SK-N-SH (cell line): ENCODE data around the gene SMCHD1. TPM values are rescaled to one million over a fixed set of nuclear protein-coding genes. Genes with fewer than 3 reads are reported as not detected.
"Not testable (repeated sequence)": the region's sequence is repeated elsewhere in the genome, so short reads cannot be mapped to it uniquely, and the experiment has no call there.

Source experiments
- CTCF ChIA-PET: fragments of 300-600, 350-600 bp; formaldehyde crosslinking; extraction: SDS; loops from one replicate; lab custom pipeline; 2021; lab: Yijun Ruan, JAX
- POLR2A ChIA-PET: fragments of 350-600 bp; sonication (Branson Sonifier 250); formaldehyde crosslinking; extraction: SDS; loops from one replicate; lab custom pipeline; 2020; ENCODE audit warnings: antibody characterized with exemption, inconsistent platforms; lab: Yijun Ruan, JAX
- DNase-seq: peaks from one replicate; pipeline ENCODE4 v3.0.0; 2012
- H2AFZ ChIP-seq: fragments of 200-600 bp; sonication (generic); 2 replicates; pipeline ENCODE4 v1.8.1; 2016; ENCODE audit warnings: antibody characterized with exemption, mild to moderate bottlenecking, low read depth
- H3F3A ChIP-seq: fragments of 200-600 bp; sonication (generic); replicated peaks from 2 replicates; pipeline ENCODE3; 2016; ENCODE audit warnings: antibody characterized with exemption, mild to moderate bottlenecking; ENCODE audit not compliant: insufficient read depth
- H3K27ac ChIP-seq, 2 experiments: fragments of 200-500 bp in 1 of 2; fragments of 200-600 bp in 1 of 2; sonication (Bioruptor generic) in 1 of 2; sonication (generic), shearing (Covaris generic) in 1 of 2; 2 replicates each; pipeline versions ENCODE4 v1.5.1 to v1.6.1; 2014 to 2016; ENCODE audit warnings: low read depth in 2 of 2, inconsistent platforms in 1 of 2, low read length in 1 of 2, mild to moderate bottlenecking in 1 of 2, mixed read lengths in 1 of 2
- H3K27me3 ChIP-seq: fragments of 200-600 bp; sonication (generic), shearing (Covaris generic); 2 replicates; pipeline ENCODE4 v1.6.1; 2016; ENCODE audit warnings: mixed run types; ENCODE audit not compliant: insufficient read depth
- H3K36me3 ChIP-seq, 2 experiments: fragments of 200-500 bp in 1 of 2; fragments of 200-600 bp in 1 of 2; sonication (Bioruptor generic) in 1 of 2; sonication (generic) in 1 of 2; replicated peaks in 1 of 2; 2 replicates each; pipeline versions ENCODE3 to v1.5.1; 2014 to 2016; ENCODE audit warnings: low read length in 1 of 2, mild to moderate bottlenecking in 1 of 2; ENCODE audit not compliant: insufficient read depth in 2 of 2, control insufficient read depth in 1 of 2
- H3K4me1 ChIP-seq, 2 experiments: fragments of 200-500 bp in 1 of 2; fragments of 200-600 bp in 1 of 2; sonication (Bioruptor generic) in 1 of 2; sonication (generic), shearing (Covaris generic) in 1 of 2; 2 replicates each; pipeline versions ENCODE4 v1.5.1 to v1.6.1; 2014 to 2016; ENCODE audit warnings: low read depth in 1 of 2, low read length in 1 of 2, mixed run types in 1 of 2; ENCODE audit not compliant: insufficient read depth in 2 of 2, control insufficient read depth in 1 of 2
- H3K4me2 ChIP-seq: fragments of 200-600 bp; sonication (generic), shearing (Covaris generic); 2 replicates; pipeline ENCODE4 v1.6.1; 2017; ENCODE audit warnings: mixed run types
- H3K4me3 ChIP-seq, 2 experiments: fragments of 200-500 bp in 1 of 2; fragments of 200-600 bp in 1 of 2; sonication (Bioruptor generic) in 1 of 2; sonication (generic), shearing (Covaris generic) in 1 of 2; 2 replicates each; pipeline versions ENCODE4 v1.5.1 to v1.8.1; 2014 to 2016; ENCODE audit warnings: low read depth in 2 of 2, inconsistent platforms in 1 of 2, low read length in 1 of 2, mild to moderate bottlenecking in 1 of 2, mixed read lengths in 1 of 2, moderate library complexity in 1 of 2
- H3K79me2 ChIP-seq: fragments of 200-600 bp; sonication (generic); 2 replicates; pipeline ENCODE4 v1.8.1; 2017; ENCODE audit warnings: mild to moderate bottlenecking; ENCODE audit not compliant: insufficient read depth
- H3K9ac ChIP-seq: fragments of 200-600 bp; sonication (generic); 2 replicates; pipeline ENCODE4 v1.6.1; 2017; ENCODE audit warnings: mixed run types
- H3K9me2 ChIP-seq: fragments of 200-600 bp; sonication (generic); 2 replicates; pipeline ENCODE4 v1.6.1; 2017; ENCODE audit warnings: mixed run types
- H3K9me3 ChIP-seq: fragments of 200-600 bp; sonication (generic); 2 replicates; pipeline ENCODE4 v1.6.1; 2017; ENCODE audit warnings: mixed run types, mild to moderate bottlenecking, moderate library complexity
- H4K20me1 ChIP-seq: fragments of 200-600 bp; sonication (generic); 2 replicates; pipeline ENCODE4 v1.6.1; 2017; ENCODE audit warnings: mild to moderate bottlenecking, mixed run types; ENCODE audit not compliant: insufficient read depth
- CHD2 ChIP-seq: fragments of 150-350 bp; IDR thresholded peaks from 2 replicates; pipeline ENCODE4 v1.6.1; 2018; ENCODE audit warnings: low read length; ENCODE audit not compliant: partially characterized antibody
- EP300 ChIP-seq, 2 experiments: IDR thresholded peaks; 2 replicates each; pipeline versions ENCODE4 v1.4.0 to v1.6.1; 2012; ENCODE audit warnings: borderline replicate concordance in 1 of 2, low read depth in 1 of 2, low read length in 1 of 2
- FOXJ3 ChIP-seq: sonication (generic); formaldehyde crosslinking; IDR thresholded peaks from 2 replicates; pipeline ENCODE4 v1.5.1; 2020; ENCODE audit warnings: mild to moderate bottlenecking, missing genetic modification reagents
- GABPA ChIP-seq: IDR thresholded peaks from 2 replicates; pipeline ENCODE4 v1.4.0; 2012; ENCODE audit warnings: low read depth, mild to moderate bottlenecking
- MXI1 ChIP-seq: IDR thresholded peaks from 2 replicates; pipeline ENCODE4 v1.6.1; 2012; ENCODE audit warnings: mild to moderate bottlenecking, low read depth, low read length, improper control_type of control experiment
- NRF1 ChIP-seq: IDR thresholded peaks from 2 replicates; pipeline ENCODE4 v1.6.1; 2012; ENCODE audit warnings: low read depth, mild to moderate bottlenecking, low read length
- RAD21 ChIP-seq: IDR thresholded peaks from 2 replicates; pipeline ENCODE4 v1.6.1; 2012; ENCODE audit warnings: mild to moderate bottlenecking, low read length
- RCOR1 ChIP-seq: fragments of 150-350 bp; IDR thresholded peaks from 2 replicates; pipeline ENCODE4 v1.6.1; 2017; ENCODE audit warnings: antibody characterized with exemption, low read length
- RFX5 ChIP-seq: IDR thresholded peaks from 2 replicates; pipeline ENCODE4 v1.6.1; 2012; ENCODE audit warnings: mild to moderate bottlenecking, improper control_type of control experiment, low read length
- RXRA ChIP-seq: IDR thresholded peaks from 2 replicates; pipeline ENCODE4 v1.4.0; 2012; ENCODE audit warnings: low read depth, mild to moderate bottlenecking, borderline replicate concordance
- SIN3A ChIP-seq: IDR thresholded peaks from 2 replicates; pipeline ENCODE4 v1.6.1; 2012; ENCODE audit warnings: low read depth, mild to moderate bottlenecking, low read length, moderate library complexity, borderline replicate concordance
- TEAD4 ChIP-seq: IDR thresholded peaks from 2 replicates; pipeline ENCODE4 v1.4.0; 2012; ENCODE audit warnings: mild to moderate bottlenecking, borderline replicate concordance; ENCODE audit not compliant: insufficient read depth
- YY1 ChIP-seq: IDR thresholded peaks from 2 replicates; pipeline ENCODE4 v1.4.0; 2012; ENCODE audit warnings: low read depth, mild to moderate bottlenecking
- WGBS: methylation state at CpG from one replicate; pipeline ENCODE4 v1.1.6; 2017; ENCODE audit warnings: low lambda C conversion rate; 5-methylcytosine and 5-hydroxymethylcytosine counted together
- polyA plus RNA-seq, 3 experiments: library from polyadenylated mRNA; depleted of rRNA; stranded (reverse); fragments of >200 nt; gene quantifications; 2 replicates each; pipeline ENCODE4 v1.2.3, GENCODE V29; 2012
- TF ChIP-seq, protein P1 (sequence below): IDR thresholded peaks from 2 replicates; pipeline ENCODE4; 2012
- TF ChIP-seq, protein P2 (sequence below): fragments of 200-600 bp; sonication (generic); IDR thresholded peaks from 2 replicates; pipeline ENCODE4 v1.6.1; 2017; ENCODE audit warnings: antibody characterized with exemption, mild to moderate bottlenecking, moderate library complexity
- TF ChIP-seq, protein P3 (sequence below): IDR thresholded peaks from 2 replicates; pipeline ENCODE4 v1.4.0; 2012; ENCODE audit warnings: low read depth
- TF ChIP-seq, protein P4 (sequence below): IDR thresholded peaks from 2 replicates; pipeline ENCODE4 v1.4.0; 2012; ENCODE audit warnings: low read depth, borderline replicate concordance
- TF ChIP-seq, protein P5 (sequence below): IDR thresholded peaks from 2 replicates; pipeline ENCODE4 v1.6.1; 2012; ENCODE audit warnings: mild to moderate bottlenecking, low read depth, low read length, moderate library complexity
- TF ChIP-seq, protein P6 (sequence below): IDR thresholded peaks from 2 replicates; pipeline ENCODE4 v1.4.0; 2012; ENCODE audit warnings: low read depth, borderline replicate concordance

Gene SMCHD1
- polyA plus RNA-seq, 1 of the 3 experiments (the other 2 are of a cell fraction), result 8.9 TPM

DNA sequence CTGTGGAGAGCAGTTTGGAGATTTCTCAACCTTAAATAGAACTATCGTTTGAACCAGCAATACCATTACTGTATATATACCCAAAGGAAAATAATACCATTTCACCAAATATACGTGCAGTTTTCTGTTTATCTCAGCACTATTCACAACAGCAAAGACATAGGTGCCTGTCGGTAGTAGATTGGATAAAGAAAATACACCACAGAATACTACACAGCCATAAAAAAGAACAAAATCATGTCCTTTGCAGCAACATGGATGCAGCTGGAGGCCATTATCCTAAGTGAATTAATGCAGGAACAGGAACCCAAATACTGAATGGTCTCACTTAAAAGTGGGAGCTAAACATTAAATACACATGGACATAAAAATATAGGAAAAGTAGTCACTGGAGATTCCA lies 81.3 kb downstream of the SMCHD1 start:
- Histone ChIP-seq H3K36me3 (peaks cover 66 to 72% of the 10 kb centered on the region in 2 experiments), H3K27me3 (no peaks in the 10 kb centered on the region), H2AFZ (no peak overlapping the region), H3K4me3 (no peak overlapping the region), H3K27ac (no peak overlapping the region), H3K9ac (no peak overlapping the region), H3F3A (no peaks in the 10 kb centered on the region), H3K9me3 (no peaks in the 10 kb centered on the region), H4K20me1 (no peaks in the 10 kb centered on the region), H3K79me2 (no peaks in the 10 kb centered on the region), H3K4me2 (no peak overlapping the region), H3K4me1 (no peaks in the 10 kb centered on the region), H3K9me2 (no peaks in the 10 kb centered on the region)
- ChIA-PET POLR2A (no interaction called here), CTCF (interaction anchor here (0.7 to 1.5 kb wide), 3 partner anchors 24 to 83 kb away, joined by 3 to 4 read pairs (median 3); no protein-coding TSS in a partner anchor)
- TF ChIP-seq MXI1 (no peak), CHD2 (no peak), RXRA (no peak), EP300 (IDR thresholded peaks at IDR 0.05; ENCODE audit: borderline replicate concordance in 1 of 2, low read depth in 1 of 2, low read length in 1 of 2) (no peak), NRF1 (no peak), RAD21 (no peak), RCOR1 (no peak), YY1 (no peak), FOXJ3 (CRISPR knock-in tag) (no peak), TEAD4 (no peak), GABPA (no peak), SIN3A (no peak), RFX5 (no peak)
- TF ChIP-seq, protein P1, sequence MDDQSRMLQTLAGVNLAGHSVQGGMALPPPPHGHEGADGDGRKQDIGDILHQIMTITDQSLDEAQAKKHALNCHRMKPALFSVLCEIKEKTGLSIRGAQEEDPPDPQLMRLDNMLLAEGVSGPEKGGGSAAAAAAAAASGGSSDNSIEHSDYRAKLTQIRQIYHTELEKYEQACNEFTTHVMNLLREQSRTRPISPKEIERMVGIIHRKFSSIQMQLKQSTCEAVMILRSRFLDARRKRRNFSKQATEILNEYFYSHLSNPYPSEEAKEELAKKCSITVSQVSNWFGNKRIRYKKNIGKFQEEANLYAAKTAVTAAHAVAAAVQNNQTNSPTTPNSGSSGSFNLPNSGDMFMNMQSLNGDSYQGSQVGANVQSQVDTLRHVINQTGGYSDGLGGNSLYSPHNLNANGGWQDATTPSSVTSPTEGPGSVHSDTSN, result no peak
- TF ChIP-seq, protein P2, sequence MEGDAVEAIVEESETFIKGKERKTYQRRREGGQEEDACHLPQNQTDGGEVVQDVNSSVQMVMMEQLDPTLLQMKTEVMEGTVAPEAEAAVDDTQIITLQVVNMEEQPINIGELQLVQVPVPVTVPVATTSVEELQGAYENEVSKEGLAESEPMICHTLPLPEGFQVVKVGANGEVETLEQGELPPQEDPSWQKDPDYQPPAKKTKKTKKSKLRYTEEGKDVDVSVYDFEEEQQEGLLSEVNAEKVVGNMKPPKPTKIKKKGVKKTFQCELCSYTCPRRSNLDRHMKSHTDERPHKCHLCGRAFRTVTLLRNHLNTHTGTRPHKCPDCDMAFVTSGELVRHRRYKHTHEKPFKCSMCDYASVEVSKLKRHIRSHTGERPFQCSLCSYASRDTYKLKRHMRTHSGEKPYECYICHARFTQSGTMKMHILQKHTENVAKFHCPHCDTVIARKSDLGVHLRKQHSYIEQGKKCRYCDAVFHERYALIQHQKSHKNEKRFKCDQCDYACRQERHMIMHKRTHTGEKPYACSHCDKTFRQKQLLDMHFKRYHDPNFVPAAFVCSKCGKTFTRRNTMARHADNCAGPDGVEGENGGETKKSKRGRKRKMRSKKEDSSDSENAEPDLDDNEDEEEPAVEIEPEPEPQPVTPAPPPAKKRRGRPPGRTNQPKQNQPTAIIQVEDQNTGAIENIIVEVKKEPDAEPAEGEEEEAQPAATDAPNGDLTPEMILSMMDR, result no peak
- TF ChIP-seq, protein P3, sequence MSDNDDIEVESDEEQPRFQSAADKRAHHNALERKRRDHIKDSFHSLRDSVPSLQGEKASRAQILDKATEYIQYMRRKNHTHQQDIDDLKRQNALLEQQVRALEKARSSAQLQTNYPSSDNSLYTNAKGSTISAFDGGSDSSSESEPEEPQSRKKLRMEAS, result no peak
- TF ChIP-seq, protein P4, sequence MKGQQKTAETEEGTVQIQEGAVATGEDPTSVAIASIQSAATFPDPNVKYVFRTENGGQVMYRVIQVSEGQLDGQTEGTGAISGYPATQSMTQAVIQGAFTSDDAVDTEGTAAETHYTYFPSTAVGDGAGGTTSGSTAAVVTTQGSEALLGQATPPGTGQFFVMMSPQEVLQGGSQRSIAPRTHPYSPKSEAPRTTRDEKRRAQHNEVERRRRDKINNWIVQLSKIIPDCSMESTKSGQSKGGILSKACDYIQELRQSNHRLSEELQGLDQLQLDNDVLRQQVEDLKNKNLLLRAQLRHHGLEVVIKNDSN, result no peak
- TF ChIP-seq, protein P5, sequence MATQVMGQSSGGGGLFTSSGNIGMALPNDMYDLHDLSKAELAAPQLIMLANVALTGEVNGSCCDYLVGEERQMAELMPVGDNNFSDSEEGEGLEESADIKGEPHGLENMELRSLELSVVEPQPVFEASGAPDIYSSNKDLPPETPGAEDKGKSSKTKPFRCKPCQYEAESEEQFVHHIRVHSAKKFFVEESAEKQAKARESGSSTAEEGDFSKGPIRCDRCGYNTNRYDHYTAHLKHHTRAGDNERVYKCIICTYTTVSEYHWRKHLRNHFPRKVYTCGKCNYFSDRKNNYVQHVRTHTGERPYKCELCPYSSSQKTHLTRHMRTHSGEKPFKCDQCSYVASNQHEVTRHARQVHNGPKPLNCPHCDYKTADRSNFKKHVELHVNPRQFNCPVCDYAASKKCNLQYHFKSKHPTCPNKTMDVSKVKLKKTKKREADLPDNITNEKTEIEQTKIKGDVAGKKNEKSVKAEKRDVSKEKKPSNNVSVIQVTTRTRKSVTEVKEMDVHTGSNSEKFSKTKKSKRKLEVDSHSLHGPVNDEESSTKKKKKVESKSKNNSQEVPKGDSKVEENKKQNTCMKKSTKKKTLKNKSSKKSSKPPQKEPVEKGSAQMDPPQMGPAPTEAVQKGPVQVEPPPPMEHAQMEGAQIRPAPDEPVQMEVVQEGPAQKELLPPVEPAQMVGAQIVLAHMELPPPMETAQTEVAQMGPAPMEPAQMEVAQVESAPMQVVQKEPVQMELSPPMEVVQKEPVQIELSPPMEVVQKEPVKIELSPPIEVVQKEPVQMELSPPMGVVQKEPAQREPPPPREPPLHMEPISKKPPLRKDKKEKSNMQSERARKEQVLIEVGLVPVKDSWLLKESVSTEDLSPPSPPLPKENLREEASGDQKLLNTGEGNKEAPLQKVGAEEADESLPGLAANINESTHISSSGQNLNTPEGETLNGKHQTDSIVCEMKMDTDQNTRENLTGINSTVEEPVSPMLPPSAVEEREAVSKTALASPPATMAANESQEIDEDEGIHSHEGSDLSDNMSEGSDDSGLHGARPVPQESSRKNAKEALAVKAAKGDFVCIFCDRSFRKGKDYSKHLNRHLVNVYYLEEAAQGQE, result no peak
- TF ChIP-seq, protein P6, sequence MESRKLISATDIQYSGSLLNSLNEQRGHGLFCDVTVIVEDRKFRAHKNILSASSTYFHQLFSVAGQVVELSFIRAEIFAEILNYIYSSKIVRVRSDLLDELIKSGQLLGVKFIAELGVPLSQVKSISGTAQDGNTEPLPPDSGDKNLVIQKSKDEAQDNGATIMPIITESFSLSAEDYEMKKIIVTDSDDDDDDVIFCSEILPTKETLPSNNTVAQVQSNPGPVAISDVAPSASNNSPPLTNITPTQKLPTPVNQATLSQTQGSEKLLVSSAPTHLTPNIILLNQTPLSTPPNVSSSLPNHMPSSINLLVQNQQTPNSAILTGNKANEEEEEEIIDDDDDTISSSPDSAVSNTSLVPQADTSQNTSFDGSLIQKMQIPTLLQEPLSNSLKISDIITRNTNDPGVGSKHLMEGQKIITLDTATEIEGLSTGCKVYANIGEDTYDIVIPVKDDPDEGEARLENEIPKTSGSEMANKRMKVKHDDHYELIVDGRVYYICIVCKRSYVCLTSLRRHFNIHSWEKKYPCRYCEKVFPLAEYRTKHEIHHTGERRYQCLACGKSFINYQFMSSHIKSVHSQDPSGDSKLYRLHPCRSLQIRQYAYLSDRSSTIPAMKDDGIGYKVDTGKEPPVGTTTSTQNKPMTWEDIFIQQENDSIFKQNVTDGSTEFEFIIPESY, result no peak
- no peak for DNase-seq
- WGBS, result 98% methylated on average over 3 of the region's 3 CpGs

DNA sequence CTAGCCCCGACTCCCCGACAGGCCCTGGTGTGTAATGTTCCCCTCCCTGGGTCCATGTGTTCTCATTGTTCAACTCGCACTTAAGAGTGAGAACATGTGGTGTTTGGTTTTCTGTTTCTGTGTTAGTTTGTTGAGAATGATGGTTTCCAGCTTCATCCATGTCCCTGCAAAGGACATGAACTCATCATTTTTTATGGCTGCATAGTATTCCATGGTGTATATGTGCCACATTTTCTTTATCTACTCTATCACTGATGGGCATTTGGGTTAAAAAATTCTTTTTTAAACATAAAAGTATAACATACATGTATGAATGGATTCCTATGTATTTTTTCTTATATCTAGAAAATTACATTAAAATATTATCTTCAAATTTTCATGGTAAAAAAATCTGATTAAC lies 84.6 kb downstream of the SMCHD1 start:
- H3F3A ChIP-seq, H3K79me2 ChIP-seq, H3K27me3 ChIP-seq, DNase-seq, H3K4me3 ChIP-seq, H3K4me2 ChIP-seq, H3K9me2 ChIP-seq, H3K27ac ChIP-seq, H3K9ac ChIP-seq, H3K4me1 ChIP-seq, POLR2A ChIA-PET, H2AFZ ChIP-seq, H3K9me3 ChIP-seq, H4K20me1 ChIP-seq: not testable (repeated sequence)
- H3K36me3 ChIP-seq, result peaks cover 61 to 64% of the 10 kb centered on the region in 2 experiments
- 97% methylated on average over 3 of the region's 3 CpGs for WGBS
- CTCF ChIA-PET, result interaction anchor here (0.9 kb wide), 1 partner anchor 23 kb away, joined by 3 read pairs; no protein-coding TSS in a partner anchor
